ENCODE measurements around the gene CA11.
"Not testable (repeated sequence)": the region's sequence is repeated elsewhere in the genome, so short reads cannot be mapped to it uniquely, and the experiment has no call there.

CA11 gene

DNA sequence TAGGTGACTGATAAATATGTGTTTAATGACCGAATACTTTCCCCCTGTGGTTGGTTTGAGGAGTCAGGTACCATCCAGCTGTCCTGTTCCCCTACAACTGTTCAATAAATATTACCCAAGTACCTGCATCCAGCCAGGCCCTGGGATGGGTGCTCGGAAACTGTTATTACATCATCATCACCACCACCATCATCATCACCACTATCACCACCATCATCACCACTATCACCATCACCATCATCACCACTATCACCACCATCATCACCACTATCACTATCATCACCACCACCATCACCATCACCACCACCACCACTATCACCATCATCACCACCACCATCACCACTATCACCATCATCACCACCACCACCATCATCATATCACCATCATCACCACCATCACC is 22.8 kb upstream of the CA11 start:
- DNase-seq, result no peak

DNA sequence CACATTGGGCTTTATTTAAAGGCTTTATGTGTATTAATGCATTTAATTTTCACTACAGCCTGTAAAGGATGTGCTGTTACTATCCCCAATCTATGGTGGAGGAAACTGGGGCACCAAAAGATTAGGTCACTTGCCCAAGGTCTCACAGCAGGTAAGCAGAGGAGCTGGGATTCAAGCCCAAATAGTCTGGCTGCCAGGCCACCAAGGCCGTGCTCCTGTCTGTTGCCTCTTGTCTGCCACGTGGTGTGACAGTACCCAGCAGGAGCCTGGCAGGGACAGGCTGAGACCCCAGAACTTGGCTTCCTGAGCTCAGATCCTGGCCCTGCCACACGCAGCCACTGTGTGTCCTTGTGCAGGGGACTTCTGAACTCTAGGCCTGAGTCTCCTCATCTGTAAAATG is 22.3 kb upstream of the CA11 start:
- no peak for DNase-seq

DNA sequence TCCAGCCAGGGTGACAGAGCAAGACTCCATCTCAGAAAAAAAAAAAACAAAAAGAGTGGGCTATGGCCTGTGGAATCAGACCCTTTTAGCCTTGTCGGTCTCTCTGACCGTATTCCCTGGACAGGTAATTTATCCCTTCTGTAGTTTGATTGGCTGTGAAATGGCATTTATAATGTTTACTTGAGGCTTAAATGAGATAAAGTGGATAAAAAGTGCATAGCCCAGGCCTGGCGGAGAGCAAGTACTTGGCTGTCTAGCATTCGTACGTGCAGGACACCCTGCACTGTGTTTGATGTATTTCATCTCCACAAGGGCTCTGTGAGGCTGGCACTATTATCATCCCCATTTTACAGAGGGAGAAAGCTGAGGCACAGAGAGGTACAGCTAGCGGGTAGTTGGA is 19.8 kb upstream of the CA11 start:
- DNase-seq, result no peak

DNA sequence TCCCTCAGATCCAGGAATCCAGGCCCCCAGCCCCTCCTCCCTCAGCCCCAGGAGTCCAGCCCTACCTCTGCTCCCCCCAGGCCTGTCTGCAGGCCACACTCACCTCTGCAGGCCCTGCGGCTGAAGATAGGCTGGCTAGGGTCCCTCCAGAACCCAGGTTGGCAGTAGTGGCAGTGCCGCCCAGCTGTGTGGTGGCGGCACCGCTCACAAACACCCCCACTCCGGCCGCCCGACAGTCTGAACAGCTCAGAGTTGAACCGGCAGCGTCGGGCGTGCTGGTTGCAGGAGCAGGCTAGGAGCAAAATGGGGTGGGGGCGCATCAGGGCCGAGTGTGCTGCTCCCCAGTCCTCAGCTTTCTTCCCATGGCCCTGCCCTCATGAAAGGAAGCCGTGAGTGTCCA is 18.5 kb upstream of the CA11 start:
- no peak for DNase-seq

DNA sequence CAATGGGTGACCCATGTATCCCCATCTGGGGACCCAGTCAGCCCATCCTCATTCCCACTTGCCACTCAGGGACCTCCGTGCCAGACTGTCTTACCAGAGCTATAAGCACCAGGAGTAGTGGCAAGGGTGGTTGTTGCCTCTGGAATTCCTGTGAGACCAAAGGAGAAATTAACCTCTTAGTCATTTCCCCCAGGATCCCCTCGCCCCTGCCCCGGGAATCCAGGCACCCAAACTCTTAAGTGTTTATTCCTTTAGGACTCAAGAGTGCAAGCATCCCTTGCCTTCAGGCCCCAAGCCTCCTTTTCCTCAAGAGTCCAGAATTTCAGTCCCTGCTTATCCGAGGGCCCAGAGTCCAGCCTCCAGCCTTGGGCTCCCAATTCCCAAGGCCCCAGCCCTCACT is 17.7 kb upstream of the CA11 start:
- no peak for DNase-seq

DNA sequence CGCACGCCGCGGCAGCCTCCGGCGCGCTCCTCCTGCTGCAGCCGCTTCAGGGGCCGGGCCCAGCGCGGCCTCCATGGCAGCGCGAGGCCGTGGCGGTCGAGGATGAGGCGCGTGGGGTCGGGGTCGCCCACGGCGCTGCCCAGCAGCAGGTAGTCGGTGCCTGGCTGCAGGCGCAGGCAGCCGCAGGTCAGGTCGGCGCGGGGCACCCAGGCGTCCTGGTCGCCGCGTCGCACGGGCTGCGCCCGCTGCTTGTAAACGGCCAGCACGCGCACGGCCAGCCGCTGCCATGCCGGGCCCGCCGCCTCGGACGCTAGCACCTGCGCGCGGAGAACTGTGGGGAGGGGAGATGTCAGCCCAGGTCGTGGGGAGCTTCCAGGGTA is 15.7 kb upstream of the CA11 start:
- DNase-seq, result no peak

DNA sequence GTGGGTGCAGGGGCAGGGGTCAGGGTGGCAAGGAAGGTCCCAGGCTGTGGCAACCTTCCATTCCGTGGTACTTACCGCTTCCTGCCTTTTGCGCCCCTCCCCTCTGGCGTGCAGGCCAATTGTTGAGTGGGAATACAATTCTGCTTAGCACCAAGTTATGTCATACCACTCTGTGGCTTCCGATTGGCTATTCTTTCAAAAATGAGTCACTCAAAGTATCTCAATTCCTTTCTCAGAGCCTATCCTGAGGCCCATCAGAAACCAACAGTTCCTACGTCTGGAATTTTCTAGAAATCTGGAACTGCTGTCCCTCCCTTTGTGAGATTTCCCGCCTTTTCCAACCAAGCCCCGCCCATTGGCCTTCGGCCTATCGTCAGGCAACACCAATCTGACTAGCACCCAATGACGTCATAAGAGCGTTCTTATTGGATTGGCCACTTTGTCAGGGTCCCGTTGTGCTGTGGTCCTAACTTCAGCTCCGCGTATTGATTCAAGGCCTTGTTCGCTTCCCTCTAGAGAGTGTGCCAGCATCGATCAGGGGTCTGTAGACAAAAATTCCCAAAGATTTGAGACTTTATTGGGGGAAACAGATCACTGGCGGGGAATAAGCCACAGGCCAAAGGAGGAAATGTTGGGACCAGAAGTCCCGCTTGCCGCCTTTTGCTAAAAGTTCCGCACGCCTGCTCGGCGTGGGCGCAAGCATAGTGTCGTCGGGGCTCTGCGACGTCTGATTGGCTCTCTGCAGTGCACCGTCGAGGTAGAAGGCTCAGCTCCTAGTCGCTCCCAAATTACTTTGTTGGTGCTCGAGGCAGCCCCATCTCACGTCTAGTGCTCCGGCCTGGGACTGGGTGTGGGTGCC is 15.1 kb upstream of the CA11 start:
- peak; percentile 79 for DNase-seq

DNA sequence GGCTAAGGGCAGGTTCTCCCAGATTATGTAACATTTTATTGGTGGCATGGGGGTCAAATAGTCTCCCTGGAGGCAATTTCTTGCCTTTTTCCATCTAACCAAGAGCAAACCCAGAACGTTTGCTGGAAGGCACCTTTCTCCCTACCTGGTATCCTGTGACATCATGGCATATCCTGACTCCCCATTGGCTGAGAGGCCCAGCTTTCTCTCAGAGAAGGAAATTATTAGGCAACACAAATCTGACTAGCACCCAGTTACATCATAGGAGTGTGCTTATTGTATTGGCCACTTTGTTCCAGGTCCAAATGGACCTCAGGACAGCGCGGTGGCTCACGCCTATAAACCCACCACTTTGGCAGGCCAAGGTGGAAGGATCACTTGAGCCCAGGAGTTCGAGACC is 13.8 kb upstream of the CA11 start:
- DNase-seq, result peak; percentile 53

DNA sequence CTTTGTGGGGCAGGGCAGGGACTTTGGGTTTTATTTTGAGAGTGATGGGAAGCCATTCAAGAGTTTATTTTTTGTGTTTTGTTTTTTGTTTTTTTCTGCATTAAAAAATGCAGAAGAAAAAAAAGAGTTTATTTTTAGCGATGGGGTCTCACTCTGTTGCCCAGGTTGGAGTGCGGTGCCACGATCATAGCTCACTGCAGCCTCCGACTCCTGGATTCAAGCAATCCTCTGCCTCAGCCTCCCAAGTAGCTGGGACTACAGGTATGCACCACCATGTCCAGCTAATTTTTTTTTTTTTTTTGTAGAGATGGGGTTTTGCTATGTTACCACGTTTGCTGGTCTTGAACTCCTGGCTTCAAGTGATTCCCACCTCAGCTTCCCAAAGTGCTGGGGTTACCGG is 12.5 kb upstream of the CA11 start:
- no peak for DNase-seq

DNA sequence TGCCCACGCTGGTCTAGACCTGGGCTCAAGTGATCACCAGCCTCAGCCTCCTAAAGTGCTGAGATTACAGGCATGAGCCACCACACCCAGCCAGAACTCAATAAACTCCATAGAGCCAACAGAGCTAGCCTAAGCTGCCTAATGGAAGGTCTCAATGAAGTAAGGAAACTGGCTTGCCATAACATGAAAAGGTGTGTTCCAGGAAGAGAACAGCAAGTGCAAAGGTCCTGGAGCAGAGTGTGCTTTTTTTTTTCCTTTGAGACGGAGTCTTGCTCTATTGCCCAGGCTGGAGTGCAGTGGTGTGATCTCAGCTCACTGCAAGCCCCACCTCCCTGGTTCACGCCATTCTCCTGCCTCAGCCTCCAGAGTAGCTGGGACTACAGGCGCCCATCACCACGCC is 11.8 kb upstream of the CA11 start:
- not testable (repeated sequence) for DNase-seq

DNA sequence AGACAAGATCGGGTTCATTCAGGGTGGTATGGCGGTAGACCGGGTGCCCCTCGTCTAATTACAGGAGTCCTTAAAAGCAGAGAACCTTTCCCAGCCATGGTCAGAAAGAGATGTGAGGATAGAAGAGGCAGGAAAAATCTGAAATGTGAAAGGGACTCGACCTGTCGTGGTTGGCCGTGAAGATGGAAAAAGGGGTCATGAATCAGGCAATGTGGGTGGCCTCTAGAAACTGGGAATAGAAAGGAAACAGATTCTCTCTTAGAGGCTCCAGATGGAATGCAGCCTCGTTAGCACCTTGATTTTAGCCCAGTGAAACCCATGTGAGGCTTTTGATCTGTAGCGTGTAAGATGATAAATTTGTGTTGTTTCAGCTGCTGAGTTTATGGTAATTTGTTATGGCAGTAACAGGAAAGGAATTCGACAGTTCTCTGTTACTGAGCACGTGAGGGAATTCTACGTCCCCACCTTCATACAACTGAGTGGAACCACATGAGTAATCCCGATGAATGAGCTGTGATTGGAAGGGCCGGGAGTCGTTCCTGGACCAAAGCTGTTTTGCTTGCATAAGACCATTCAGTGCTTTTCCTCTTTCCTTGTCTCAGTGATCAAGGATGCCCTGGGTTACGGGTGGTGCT is 11.0 kb upstream of the CA11 start:
- DNase-seq, result peak; percentile 64

DNA sequence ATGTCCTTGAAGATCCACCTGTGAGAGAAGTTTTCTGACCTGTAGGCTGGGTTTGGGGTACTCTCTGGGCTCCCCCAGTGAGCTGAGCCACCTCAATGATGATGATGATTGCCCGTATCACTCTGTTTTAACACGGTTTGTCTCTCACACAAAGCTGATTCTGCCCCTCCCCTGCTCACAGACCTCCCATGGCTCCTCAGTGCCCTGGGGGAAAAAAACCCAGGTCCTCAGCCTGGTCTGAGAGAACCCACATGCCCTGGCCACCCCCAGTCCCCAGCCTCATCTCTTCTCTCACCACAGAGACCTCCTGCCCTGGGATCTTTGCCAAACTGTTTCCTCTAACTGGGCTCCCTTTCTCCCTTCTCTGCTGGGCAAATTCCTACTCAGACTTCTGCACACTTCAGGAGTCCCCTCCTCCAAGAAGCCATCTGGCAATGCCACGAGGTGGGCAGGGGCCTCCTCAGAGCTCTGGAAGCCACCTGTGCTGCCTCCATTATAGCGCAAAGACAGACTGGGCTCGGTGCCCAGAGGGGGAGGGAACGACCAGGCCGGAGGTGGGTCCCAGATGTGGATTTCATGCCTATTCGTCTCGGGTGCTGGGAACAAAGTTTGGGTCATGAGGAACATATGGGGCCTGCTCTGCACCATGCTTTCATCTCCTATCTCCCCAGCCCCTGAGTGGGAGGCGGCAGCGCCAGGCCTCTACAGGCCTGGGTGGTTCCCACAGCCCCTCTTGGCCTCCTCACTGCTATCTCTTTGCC is 8.5 kb upstream of the CA11 start:
- DNase-seq, result no peak

DNA sequence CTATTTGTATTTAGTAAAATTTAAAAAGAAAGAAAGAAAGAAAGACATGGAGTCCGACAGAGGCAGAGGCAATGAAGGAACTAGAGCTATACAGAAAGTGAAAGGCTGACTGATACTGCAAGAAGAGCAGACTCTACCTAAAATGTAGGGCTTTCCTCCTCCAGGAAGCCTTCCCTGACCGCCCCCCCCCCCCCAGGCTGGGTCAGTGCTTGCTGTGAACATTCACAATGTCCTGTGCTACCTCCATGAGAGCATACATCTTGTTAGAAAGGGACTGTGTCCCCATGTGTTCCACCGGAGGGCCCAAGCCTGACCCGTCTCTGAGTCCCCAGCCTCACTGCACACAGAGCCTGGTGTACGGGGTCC is 5.7 kb upstream of the CA11 start:
- no peak for DNase-seq

DNA sequence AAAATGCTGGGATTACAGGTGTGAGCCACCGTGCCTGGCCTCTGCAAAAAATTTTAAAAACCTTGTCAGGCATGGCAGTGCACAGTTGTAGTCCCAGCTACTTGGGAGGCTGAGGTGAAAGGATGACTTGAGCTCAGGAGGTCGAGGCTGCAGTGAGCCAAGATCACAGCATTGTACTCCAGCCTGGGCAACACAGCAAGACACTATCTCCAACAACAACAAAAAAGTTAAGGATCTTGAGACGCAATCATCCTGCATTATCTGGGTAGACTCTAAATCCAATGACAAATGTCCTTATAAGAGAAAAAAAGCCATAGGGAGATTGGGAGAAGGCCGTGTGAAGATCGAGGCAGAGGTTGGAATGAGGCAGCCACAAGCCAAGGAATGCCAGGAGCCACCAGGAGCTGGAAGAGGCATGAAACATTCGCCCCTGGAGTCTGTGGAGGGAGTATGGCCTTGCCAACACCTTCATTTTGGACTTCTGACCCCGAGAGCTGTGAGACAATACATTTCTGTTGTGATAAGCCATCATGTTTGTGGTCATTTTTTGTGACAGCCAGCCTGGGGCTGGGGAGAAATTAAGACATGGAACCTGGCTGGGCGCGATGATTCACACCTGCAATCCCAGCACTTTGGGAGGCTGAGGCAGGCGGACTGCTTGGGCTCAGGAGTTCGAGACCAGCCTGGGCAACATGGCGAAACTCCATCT is 5.1 kb upstream of the CA11 start:
- no peak for DNase-seq

DNA sequence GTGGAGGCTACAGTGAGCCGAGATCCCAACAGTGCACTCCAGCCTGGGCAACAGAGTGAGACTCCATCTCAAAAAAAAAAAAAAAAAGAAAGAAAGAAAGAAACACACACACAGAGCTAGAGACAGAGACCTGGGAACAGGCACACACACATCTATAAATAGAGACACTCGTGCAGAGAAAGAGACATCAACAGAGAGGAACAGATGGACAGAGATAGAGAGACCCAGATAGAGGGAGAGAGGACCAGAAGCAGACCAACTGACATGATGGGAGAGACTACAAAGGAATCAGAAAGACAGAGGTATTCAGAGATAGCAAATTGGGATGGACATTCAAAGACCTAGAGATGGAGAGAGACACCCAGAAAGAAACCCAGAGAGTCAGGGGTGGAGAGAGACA is 2.1 kb upstream of the CA11 start:
- DNase-seq, result no peak

DNA sequence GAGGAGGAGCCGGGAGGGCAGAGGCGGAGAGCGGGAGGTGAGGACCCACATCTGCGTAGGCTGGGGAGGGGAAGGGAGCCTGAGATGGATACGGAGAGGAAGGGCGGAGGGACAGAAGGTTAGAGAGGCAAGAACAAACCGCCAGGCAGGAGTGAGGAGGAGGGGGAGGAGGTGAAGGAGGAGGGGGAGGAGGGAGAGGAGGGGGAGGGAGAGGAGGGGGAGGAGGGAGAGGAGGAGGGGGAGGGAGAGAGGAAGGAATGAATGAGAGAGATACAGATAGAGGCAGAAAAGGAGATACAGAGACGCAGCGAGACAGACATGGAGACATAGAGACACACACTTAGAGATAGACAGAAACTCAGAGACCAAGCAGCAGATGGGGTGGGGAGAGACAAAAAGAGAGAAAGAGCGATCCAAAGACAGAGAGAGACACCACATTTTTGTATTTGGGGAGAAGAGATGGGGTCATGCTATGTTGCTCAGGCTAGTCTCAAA is 782 bp upstream of the CA11 start:
- no peak for DNase-seq

DNA sequence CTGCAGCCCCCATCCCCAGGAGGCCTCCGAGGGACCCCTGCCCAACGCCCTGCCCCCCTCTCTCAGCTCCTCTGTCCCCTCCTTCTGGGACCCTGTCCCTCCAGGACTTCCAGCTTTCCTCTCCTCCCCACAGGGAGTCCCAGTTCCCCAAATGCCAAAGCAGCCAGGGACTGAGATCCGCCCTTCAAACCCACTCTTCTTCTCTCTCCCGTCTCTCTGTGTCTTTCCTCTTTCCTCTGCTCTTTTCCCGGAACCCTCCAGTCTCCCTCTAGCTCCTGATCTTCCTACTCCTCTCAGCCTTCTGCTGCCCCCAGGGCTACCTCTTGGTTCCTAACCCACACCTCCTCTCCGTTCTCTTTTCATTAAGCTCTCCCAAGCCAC is 377 bp downstream of the CA11 start:
- DNase-seq, result no peak

DNA sequence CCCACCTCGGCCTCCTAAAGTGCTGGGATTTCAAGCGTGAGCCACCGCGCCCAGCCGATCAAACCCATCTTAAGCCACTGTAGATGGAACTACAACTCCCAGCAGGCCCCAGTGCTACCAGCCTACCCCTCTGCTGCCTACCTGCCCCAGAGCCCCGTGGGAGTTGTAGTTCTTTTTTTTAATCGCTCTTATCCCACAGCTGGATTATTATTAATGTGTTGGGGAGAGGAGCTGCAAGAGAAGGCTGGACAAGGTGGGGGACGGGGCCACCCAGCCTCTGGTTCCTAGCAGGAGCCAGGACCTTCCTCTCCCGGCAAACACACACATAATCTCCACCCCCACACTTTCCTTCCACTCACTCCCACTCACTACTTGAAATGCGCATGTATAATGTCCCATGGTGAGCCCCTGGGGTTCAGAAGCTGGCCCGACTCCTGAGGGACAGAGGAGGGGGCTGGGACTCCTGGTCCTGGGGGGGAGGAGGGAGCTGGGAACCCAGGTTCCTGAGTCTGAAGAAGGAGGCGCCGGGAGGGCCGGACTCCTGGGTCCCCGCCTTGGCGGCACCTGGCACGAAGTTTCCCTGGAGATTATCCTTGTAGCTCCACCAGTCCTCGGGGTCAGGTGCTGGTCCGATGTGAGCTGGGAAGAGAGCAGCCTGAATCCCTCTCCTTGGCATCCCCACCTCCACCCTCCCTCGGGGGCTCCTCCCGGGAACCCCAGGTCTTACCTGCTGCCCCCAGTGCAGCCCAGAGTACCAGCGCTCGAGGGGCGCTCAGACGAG is 958 bp downstream of the CA11 start:
- peak; percentile 74 for DNase-seq

DNA sequence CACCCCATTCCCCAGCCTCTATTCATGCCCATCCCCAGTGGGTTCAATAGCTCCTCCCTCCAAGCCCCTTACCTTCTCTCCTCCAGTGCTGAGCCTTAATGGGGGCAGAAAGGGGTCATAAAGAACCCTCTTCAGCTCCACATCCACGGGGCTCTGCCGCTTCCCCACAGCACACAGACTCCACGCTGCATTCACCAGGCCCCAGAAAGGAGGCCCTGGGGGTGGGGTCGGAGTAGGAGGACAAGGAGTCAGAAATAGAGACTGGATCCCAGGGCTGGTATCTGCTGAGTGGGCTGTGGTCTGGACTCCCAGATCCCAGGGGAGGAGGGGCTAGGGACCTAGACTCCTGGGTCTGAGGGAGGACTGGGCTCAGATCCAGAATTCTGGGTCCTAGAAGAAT is 1.6 kb downstream of the CA11 start:
- DNase-seq, result no peak

DNA sequence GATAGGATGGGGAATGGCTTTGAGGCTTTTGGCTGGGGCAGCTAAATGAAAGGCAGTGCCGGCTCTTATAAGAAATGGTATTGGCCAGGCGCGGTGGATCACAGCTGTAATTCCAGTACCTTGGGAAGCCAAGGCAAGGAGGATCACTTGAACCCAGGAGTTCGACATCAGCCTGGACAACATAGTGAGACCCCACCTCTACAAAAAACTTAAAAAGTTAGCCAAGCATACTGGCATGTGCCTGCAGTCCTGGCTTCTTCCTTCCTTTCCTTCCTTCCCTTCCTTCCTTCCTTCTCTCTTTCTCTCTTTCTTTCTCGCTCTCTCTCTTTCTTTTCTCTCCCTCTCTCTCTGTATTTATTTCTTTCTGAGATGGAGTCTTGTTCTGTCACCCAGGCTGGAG is 3.1 kb downstream of the CA11 start:
- no peak for DNase-seq

DNA sequence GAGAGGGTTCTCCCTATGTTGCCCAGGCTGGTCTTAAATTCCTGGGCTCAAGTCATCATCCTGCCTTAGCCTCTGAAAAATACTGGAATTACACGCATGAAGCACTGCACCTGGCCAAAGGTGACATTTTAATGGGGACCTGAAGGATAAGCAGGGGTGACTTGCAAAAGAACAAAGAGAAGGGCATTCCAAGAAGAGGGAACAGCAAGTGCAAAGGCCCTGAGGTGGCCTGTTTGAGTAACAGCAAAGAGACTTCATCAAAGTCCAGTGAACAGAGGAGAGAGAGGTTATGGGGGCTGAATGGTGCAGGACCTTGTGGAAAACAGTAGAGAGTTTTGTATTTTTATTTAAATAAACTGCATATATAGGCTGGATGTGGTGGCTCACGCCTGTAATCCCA is 4.1 kb downstream of the CA11 start:
- DNase-seq, result no peak

All from NCI-H226 (cell line).